ENCODE measurements around the gene FAM151A.

Gene FAM151A

GRCh38 chr1:54627196-54627595 is 3.9 kb upstream of the FAM151A start:
- TF ChIP-seq TCF12 (IDR thresholded peaks at IDR 0.05; ENCODE audit: low read depth) = no peak
- no peak for TF ChIP-seq EP300 (IDR thresholded peaks at IDR 0.05; ENCODE audit: borderline replicate concordance)
- TF ChIP-seq RAD21 (IDR thresholded peaks at IDR 0.05; ENCODE audit: low read depth) = no peak
- no peak for TF ChIP-seq FOXM1 (IDR thresholded peaks at IDR 0.05; ENCODE audit: borderline replicate concordance, low read depth)
- no peak for TF ChIP-seq CREB1 (IDR thresholded peaks at IDR 0.05; ENCODE audit: low read depth)
- no peak for TF ChIP-seq EGR1 (IDR thresholded peaks at IDR 0.05)

GRCh38 chr1:54624466-54625464 is 1.4 kb upstream of the FAM151A start:
- TF ChIP-seq TAF1 (IDR thresholded peaks at IDR 0.05; ENCODE audit: low read depth) (no peak), YY1 (IDR thresholded peaks at IDR 0.05; ENCODE audit: low read depth) (no peak), CEBPB (IDR thresholded peaks at IDR 0.05) (no peak), ZBTB7A (IDR thresholded peaks at IDR 0.05; ENCODE audit: low read depth) (no peak), REST (IDR thresholded peaks at IDR 0.05; ENCODE audit: low read depth) (no peak), EP300 (IDR thresholded peaks at IDR 0.05; ENCODE audit: borderline replicate concordance) (no peak), EGR1 (IDR thresholded peaks at IDR 0.05) (no peak), USF1 (IDR thresholded peaks at IDR 0.05) (no peak), TEAD4 (IDR thresholded peaks at IDR 0.05) (no peak)

GRCh38 chr1:54619749-54620148 is 3.6 kb downstream of the FAM151A start:
- TF ChIP-seq CREB1 (IDR thresholded peaks at IDR 0.05; ENCODE audit: low read depth) = no peak
- TF ChIP-seq TAF1 (IDR thresholded peaks at IDR 0.05; ENCODE audit: low read depth) = no peak
- no peak for TF ChIP-seq MAX (IDR thresholded peaks at IDR 0.05)
- no peak for TF ChIP-seq TEAD4 (IDR thresholded peaks at IDR 0.05)
- TF ChIP-seq RAD21 (IDR thresholded peaks at IDR 0.05; ENCODE audit: low read depth) = no peak
- TF ChIP-seq EP300 (IDR thresholded peaks at IDR 0.05; ENCODE audit: borderline replicate concordance) = no peak
- no peak for TF ChIP-seq ZBTB7A (IDR thresholded peaks at IDR 0.05; ENCODE audit: low read depth)
- no peak for TF ChIP-seq USF1 (IDR thresholded peaks at IDR 0.05)
- TF ChIP-seq NFIC (IDR thresholded peaks at IDR 0.05) = no peak
- TF ChIP-seq TCF12 (IDR thresholded peaks at IDR 0.05; ENCODE audit: low read depth) = no peak
- no peak for TF ChIP-seq REST (IDR thresholded peaks at IDR 0.05; ENCODE audit: low read depth)
- TF ChIP-seq EGR1 (IDR thresholded peaks at IDR 0.05) = no peak
- no peak for TF ChIP-seq CEBPB (IDR thresholded peaks at IDR 0.05)
- no peak for TF ChIP-seq FOXM1 (IDR thresholded peaks at IDR 0.05; ENCODE audit: borderline replicate concordance, low read depth)
- no peak for TF ChIP-seq YY1 (IDR thresholded peaks at IDR 0.05; ENCODE audit: low read depth)

- TF ChIP-seq YY1 (IDR thresholded peaks at IDR 0.05; ENCODE audit: low read depth) (no peak), USF1 (IDR thresholded peaks at IDR 0.05) (no peak), REST (IDR thresholded peaks at IDR 0.05; ENCODE audit: low read depth) (no peak), NFIC (IDR thresholded peaks at IDR 0.05) (no peak), TCF12 (IDR thresholded peaks at IDR 0.05; ENCODE audit: low read depth) (no peak), TAF1 (IDR thresholded peaks at IDR 0.05; ENCODE audit: low read depth) (no peak), RAD21 (IDR thresholded peaks at IDR 0.05; ENCODE audit: low read depth) (no peak), CEBPB (IDR thresholded peaks at IDR 0.05) (no peak), CREB1 (IDR thresholded peaks at IDR 0.05; ENCODE audit: low read depth) (no peak), ZBTB7A (IDR thresholded peaks at IDR 0.05; ENCODE audit: low read depth) (no peak), TEAD4 (IDR thresholded peaks at IDR 0.05) (no peak), MAX (IDR thresholded peaks at IDR 0.05) (no peak), EP300 (IDR thresholded peaks at IDR 0.05; ENCODE audit: borderline replicate concordance) (no peak), EGR1 (IDR thresholded peaks at IDR 0.05) (no peak), FOXM1 (IDR thresholded peaks at IDR 0.05; ENCODE audit: borderline replicate concordance, low read depth) (no peak)
Observed at GRCh38 chr1:54615531-54616279, 7.6 kb downstream of the FAM151A start.
